Skeletal muscle cell (primary cell): ENCODE data around the gene HAUS8.
"Not testable (repeated sequence)": the region's sequence is repeated elsewhere in the genome, so short reads cannot be mapped to it uniquely, and the experiment has no call there.

Source experiments
- DNase-seq: peaks from one replicate; pipeline ENCODE4 v3.0.0-alpha.2; 2010; ENCODE audit warnings: low read depth
- H3K4me3 ChIP-seq: 2 replicates; pipeline ENCODE4 v1.5.1; 2011; ENCODE audit warnings: low read depth, mild to moderate bottlenecking, control low read depth, low read length, moderate library complexity

The HAUS8 gene

DNA sequence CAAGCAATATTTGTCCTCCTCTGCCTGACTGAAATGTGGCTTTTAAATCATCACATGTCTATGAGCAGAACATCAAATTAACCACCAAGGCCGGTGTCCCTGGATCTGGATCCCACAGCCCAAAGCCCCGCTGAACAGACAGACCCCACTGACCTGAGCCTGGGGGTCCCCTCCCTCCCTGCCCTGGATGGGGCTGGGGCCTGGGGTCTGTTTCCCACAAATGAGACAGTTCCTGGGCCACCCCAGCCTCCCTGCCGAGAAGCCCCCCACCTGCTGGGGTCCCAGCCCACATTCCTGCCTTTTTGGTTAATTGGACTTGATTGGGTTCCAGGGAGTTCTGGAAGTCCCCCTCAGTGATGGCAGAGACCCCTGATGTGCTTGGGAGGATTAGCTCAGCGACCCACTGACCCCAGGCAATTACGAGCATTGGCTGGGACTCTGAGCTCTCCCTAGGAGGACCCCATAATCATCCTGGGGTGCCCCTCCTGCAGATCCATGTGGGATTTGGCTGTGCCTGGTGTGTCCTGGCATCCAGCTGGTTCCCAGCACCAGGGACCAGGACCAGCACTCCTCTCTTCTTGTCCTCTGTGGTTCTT, 29.2 kb downstream of the HAUS8 start:
- DNase-seq: no peak
- no peak overlapping the region for H3K4me3 ChIP-seq

DNA sequence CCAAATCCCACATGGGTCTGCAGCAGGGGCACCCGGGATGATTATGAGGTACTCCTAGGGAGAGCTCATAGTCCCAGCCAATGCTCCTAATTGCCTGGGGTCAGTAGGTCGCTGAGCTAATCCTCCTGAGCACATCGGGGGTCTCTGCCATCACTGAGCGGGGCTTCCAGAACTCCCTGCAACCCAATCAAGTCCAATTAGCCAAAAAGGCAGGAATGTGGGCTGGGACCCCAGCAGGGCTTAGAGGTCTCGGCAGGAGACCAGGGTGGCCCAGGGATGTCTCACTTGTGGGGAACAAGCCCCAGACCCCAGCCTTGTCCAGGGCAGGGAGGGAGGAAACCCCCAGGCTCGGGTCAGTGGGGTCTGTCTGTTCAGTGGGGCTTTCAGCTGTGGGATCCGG, 31.5 kb downstream of the HAUS8 start:
- no peak overlapping the region for H3K4me3 ChIP-seq
- no peak for DNase-seq

GRCh38 chr19:17041976-17042375, 33.3 kb downstream of the HAUS8 start:
- H3K4me3 ChIP-seq: no peak overlapping the region
- DNase-seq: no peak

GRCh38 chr19:17037966-17038500, 37.2 kb downstream of the HAUS8 start:
- H3K4me3 ChIP-seq: no peak overlapping the region
- no peak for DNase-seq

- DNase-seq: no peak
- H3K4me3 ChIP-seq: no peak overlapping the region
These were observed 38.1 kb downstream of the HAUS8 start for GRCh38 chr19:17037184-17037583.

GRCh38 chr19:17036640-17037039, 38.6 kb downstream of the HAUS8 start:
- DNase-seq: no peak
- H3K4me3 ChIP-seq: no peak overlapping the region

DNA sequence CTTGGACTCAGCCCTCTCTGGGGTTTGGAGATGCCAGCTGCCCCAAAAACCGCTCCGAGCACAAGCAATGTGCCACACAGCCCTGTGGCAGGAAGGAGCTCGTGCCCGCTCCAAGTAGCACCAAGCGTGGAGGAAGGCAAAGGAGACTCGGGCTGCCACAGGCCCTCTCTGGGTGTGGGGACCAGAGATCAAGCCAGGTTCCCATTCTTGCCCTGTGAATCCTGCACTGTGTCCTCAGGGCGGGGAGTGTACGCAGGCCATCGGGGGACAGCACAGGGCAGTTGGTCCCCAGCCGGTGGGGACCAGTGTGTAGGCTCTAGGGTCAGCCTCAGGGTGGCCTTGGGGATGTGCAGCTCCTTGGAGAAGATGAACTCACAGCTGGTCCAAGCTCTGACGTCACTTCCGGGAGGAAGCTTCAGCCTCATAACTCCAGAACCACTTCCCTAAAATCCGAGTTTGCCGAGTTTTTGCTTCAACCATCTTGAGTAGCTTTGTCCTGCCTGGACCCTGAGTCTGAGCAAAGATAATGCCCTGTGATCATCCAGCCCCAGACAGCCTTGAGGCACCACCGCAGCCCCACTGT, 39.3 kb downstream of the HAUS8 start:
- H3K4me3 ChIP-seq: no peak overlapping the region
- DNase-seq: no peak

DNA sequence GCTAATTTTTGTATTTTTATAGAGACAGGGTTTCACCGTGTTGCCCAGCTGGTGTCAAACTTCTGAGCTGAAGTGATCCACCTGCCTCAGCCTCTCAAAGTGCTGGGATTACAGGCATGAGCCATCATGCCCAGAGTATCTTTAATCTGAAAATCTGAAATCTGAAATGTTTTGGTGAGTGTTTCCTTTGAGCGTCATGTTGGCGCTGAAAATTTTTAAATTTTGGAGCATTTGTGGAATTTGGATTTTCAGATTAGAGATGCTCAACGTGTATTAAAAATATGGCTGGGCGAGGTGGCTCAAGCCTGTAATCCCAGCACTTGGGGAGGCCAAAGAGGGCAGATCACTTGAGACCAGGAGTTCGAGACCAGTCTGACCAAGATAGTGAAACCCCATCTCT, 43.5 kb downstream of the HAUS8 start:
- no peak overlapping the region for H3K4me3 ChIP-seq
- no peak for DNase-seq

DNA sequence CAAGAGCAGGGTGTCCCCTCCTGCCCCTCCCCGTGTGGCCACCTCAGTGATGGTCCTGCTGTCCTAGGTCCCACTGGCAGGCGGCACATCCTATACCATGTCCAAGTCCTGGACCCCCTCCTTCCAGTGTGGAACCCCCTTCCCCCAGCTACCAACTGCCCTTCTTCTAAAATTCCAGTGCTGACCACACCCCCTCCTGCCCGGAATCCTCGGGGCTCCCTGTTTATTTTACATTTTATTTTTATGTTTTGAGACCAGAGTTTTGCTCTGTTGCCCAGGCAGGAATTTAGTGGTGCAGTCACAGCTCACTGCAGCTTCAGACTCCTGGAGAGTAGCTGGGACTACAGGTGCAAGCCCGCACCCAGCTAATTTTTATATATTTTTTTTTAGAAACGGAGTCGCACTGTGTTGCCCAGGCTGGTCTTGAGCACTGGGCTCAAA, 47.7 kb downstream of the HAUS8 start:
- no peak for DNase-seq
- H3K4me3 ChIP-seq: no peak overlapping the region

- H3K4me3 ChIP-seq: no peak within 1 kb of the TSS
- no peak for DNase-seq
These were observed 48.3 kb downstream of the HAUS8 start, which contains the start of gene CPAMD8 for GRCh38 chr19:17026706-17027534. CPAMD8 (minus strand) TSS chr19:17026810; CDS start chr19:17026642, 168 bp downstream.

DNA sequence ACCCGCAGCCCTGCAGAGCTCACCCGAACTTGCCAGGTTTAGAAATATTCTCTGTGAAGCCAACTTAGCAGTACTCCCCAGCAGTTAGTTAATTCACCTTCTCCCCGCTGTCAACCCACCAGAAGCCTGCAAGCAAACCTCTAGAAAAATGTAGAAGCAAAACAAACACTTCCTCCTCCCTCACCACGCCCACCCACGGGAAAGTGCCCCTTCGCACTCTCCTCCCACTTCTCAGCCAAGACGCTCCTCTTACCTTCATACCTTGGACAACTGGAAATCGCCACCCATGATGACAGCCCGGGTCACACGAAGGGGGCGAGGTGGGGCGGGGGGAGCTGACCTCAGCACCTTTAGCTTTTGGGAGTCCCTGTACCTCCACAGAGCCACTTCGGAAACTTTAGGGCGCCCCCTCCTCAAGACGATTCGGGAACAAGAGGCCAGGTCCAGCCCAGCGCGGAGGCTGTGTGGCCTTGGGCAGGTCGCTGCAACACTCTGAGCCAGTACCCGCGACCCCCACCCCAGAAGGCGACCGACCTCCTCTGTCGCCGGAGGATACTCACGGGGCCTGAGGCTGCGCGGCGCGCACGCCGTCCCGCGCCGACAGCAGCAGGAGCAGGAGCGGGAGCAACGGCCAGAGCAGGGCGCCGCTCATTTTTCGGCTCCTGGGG, 49.1 kb downstream of the HAUS8 start:
- DNase-seq: no peak
- no peak overlapping the region for H3K4me3 ChIP-seq

- H3K4me3 ChIP-seq: no peak overlapping the region
- no peak for DNase-seq
These were observed 49.9 kb downstream of the HAUS8 start for GRCh38 chr19:17025361-17025760.

DNA sequence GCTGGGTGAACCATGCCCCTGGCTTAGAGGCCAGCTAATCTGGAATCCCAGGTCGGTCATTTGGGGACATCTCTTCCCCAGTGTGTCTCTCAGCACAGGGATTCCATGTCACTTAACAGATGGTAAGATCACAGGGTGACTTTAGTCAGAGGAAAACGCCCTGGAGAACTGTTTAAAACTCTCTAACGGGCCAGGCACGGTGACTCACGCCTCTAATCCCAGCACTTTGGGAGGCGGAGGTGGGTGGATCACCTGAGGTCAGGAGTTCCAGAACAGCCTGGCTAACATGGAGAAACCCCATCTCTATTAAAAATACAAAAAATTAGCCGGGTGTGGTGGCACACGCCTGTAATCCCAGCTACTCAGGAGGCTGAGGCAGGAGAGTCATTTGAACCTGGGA, 50.3 kb downstream of the HAUS8 start:
- not testable (repeated sequence) for DNase-seq, H3K4me3 ChIP-seq

DNA sequence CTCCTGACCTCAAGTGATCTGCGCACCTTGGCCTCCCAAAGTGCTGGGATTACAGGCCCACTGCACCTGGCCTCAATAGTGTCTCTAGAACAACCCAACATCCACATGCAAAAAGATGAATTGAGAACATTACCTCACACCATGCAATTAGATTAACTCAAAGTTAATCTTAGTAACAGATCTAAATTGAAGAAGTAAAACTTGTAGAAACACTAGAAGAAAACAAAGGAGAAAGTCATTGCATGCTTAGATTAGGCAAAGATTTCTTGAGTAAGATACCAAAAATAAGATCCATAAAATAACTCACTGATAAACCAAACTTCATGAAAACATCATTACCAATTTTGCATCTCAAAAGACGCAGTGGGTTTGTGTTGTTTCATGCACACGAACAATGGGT, 51.4 kb downstream of the HAUS8 start:
- H3K4me3 ChIP-seq: no peak overlapping the region
- DNase-seq: no peak

- no peak overlapping the region for H3K4me3 ChIP-seq
- no peak for DNase-seq
These were observed 52.5 kb downstream of the HAUS8 start for GRCh38 chr19:17022738-17023137.

GRCh38 chr19:17021793-17022590, 53.3 kb downstream of the HAUS8 start:
- no peak overlapping the region for H3K4me3 ChIP-seq
- DNase-seq: no peak

DNA sequence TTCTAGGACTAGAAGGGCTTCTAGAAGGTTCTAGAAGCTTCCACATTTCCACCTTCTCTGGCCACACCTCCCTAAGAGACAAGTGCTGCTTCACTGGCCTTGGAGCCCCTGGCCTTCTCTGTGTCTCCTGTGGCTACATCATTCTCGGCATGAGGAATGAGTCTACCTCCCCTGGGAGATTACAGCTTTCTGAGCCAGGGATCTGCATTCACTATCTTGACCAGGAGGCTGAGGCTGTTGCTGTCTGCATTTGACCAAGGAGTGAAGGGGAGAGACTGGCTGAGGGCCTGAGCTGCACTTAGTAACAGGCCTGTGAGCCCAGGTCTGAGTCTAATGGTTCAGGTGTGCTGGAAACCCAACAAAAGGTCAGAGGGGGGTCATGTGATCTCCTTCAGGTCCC, 53.9 kb downstream of the HAUS8 start:
- H3K4me3 ChIP-seq: no peak overlapping the region
- no peak for DNase-seq

- no peak overlapping the region for H3K4me3 ChIP-seq
These were observed 54.4 kb downstream of the HAUS8 start for GRCh38 chr19:17020823-17021222.

DNA sequence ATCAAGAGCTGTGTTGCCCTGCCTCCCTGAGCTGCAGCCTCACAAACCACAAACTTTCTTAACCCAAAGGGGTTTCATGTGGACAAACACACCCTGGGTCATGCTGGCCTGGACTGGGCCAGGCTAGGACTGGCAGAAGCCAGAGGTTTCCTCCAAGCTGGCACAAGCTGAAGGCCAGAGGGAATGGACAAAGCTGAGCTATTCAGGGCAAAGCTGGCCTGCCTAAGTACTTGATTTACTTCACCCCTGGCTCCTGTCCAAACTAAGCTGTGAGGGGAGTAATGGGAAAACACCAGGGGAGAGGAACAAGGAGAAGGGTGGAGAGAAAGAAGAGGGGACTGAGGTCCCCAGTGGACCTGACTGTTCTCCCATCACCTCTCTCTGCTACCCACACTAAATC, 54.9 kb downstream of the HAUS8 start:
- DNase-seq: no peak
- H3K4me3 ChIP-seq: no peak overlapping the region

More at GRCh38 chr19:17020823-17021222, 54.4 kb downstream of the HAUS8 start:
- no peak for DNase-seq
